Measurements from ENCODE around the gene GALNT6. TPM values are rescaled to one million over a fixed set of nuclear protein-coding genes. Genes with fewer than 3 reads are reported as not detected.

The GALNT6 gene
- total and polyA plus RNA-seq, 2 of the 13 experiments (the other 11 are each of a cell fraction or from before 2014, with no cell fraction given) = 1.0 to 1.1 TPM

DNA sequence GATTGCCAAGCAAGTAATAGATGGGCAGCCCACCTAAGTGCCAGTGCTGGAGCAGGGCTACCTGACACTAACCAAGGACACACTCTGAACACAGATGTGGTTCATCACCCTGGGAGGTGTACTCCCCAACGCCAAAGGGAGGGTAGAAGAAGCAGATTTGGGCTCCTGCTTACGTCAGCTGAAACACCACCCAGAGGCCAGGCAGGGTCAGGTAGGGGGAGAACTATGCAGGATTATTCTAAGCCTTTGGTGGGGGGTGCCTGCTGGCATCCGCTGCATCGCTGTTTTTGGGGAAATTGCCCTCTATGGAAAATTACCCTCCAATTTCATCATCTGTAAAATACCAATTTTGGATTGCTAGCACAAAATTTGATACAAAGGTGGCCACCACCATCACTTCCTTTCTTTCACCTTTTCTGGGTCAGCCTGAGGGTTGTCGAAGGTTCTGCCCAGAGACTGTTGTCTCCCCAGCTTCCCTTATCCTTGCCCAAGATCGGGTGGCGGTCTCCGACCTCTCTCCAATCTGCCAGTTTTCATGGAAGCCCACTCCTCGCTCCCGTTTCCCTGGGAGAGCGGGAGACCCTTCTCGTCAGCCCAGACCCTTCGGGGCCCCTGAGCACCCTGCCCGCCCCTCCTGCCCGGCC is 67.8 kb downstream of the GALNT6 start:
- Histone ChIP-seq H3K4me1 (ENCODE audit: insufficient read depth, low read length) (peaks cover 11% of the 10 kb centered on the region; the same call in 1 of the 2 replicates), H3K79me2 (ENCODE audit: insufficient read depth, low read length) (no peaks in the 10 kb centered on the region), H3K9ac (ENCODE audit: insufficient read depth, low read depth, low read length) (no peak overlapping the region), H3K27ac (ENCODE audit: extremely low read length, insufficient read depth, low read length) (no peak overlapping the region), H3K9me3 (ENCODE audit: low read length) (no peaks in the 10 kb centered on the region), H3K36me3 (replicated peaks in 1 of 2; ENCODE audit: control insufficient read depth in 1 of 2, insufficient read depth in 2 of 2, low read length in 2 of 2) (no peaks in the 10 kb centered on the region), H3K4me2 (ENCODE audit: low read depth, low read length) (no peak overlapping the region), H2AFZ (ENCODE audit: low read length) (no peak overlapping the region), H3K27me3 (ENCODE audit: control insufficient read depth in 1 of 2, insufficient read depth in 2 of 2, low read length in 2 of 2) (0 out of 5 replicates have a peak, but pooled peaks cover 0 to 5% of the 10 kb centered on the region in 2 experiments), H3K4me3 (replicated peaks in 1 of 3; ENCODE audit: insufficient read depth in 1 of 3, low read depth in 2 of 3, low read length in 3 of 3) (no peak overlapping the region), H4K20me1 (ENCODE audit: insufficient read depth, low read length) (no peaks in the 10 kb centered on the region)
- DNase-seq (ENCODE audit: low spot score) (no peak), ATAC-seq (no peak), FAIRE-seq (no peak)
- TF ChIP-seq MAFK (conservative IDR thresholded peaks at IDR 0.05 in 1 of 2, IDR thresholded peaks at IDR 0.05 in 1 of 2; ENCODE audit: low read length in 2 of 2) (peak; percentile 8 to 27; a peak in 1 of 4 replicates), ATRX (CRISPR knock-in tag; IDR thresholded peaks at IDR 0.05; ENCODE audit: borderline replicate concordance) (no peak)
- POLR2A ChIA-PET = interaction anchor here (0.5 kb wide), 1 partner anchor 559 kb away, joined by 3 read pairs; the partner anchor contains the start of gene ATF1
- BruUV-seq (replicated peaks) = no TSS peak
- WGBS (ENCODE audit: low lambda C conversion rate) = 35% methylated on average over 11 of the region's 15 CpGs
- intact Hi-C loops (cut with micrococcal nuclease; ENCODE audit: unreplicated experiment) (no loop called here), in situ Hi-C loops (cut with HindIII; ENCODE audit: extremely low pct_ligation_motif_present, low pct_unique_long_range_greater_than_20kb) (no loop called here)
- CTCF ChIA-PET (ENCODE audit: low intra/inter-chr PET ratio, low total read pairs) = no interaction called here

DNA sequence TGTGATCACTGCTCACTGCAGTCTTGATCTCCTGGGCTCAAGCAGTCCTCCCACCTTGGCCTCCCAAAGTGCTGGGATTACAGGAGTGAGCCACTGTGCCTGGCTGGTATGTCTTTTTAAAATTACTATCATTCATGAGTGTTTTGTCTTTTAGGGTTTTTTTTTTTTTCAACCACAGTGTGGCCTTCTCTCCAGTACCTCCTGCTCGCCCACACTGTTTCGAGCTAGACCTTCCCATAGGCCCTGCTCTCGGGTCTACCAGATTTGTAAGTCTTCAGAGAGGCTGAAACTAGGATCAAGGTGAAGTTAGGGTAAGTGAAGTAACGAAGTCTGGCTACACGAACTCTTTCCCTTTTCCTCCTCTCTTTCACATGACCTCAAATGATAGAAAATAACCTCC is 68.8 kb downstream of the GALNT6 start:
- Histone ChIP-seq H3K4me1 (ENCODE audit: insufficient read depth, low read length) (peaks cover 10% of the 10 kb centered on the region; the same call in 1 of the 2 replicates), H3K27ac (ENCODE audit: extremely low read length, insufficient read depth, low read length) (no peak overlapping the region), H3K27me3 (ENCODE audit: control insufficient read depth in 1 of 2, insufficient read depth in 2 of 2, low read length in 2 of 2) (0 out of 5 replicates have a peak, but pooled peaks cover 0 to 5% of the 10 kb centered on the region in 2 experiments), H4K20me1 (ENCODE audit: insufficient read depth, low read length) (no peaks in the 10 kb centered on the region), H2AFZ (ENCODE audit: low read length) (no peak overlapping the region), H3K4me3 (replicated peaks in 1 of 3; ENCODE audit: insufficient read depth in 1 of 3, low read depth in 2 of 3, low read length in 3 of 3) (no peak overlapping the region), H3K9ac (ENCODE audit: insufficient read depth, low read depth, low read length) (no peak overlapping the region), H3K4me2 (ENCODE audit: low read depth, low read length) (no peak overlapping the region), H3K9me3 (ENCODE audit: low read length) (no peaks in the 10 kb centered on the region), H3K79me2 (ENCODE audit: insufficient read depth, low read length) (no peaks in the 10 kb centered on the region), H3K36me3 (replicated peaks in 1 of 2; ENCODE audit: control insufficient read depth in 1 of 2, insufficient read depth in 2 of 2, low read length in 2 of 2) (no peaks in the 10 kb centered on the region)
- ChIA-PET POLR2A (interaction anchor here (0.5 kb wide), 1 partner anchor 558 kb away, joined by 3 read pairs; the partner anchor contains the start of gene ATF1), CTCF (ENCODE audit: low intra/inter-chr PET ratio, low total read pairs) (no interaction called here)
- in situ Hi-C loops (cut with HindIII; ENCODE audit: extremely low pct_ligation_motif_present, low pct_unique_long_range_greater_than_20kb) (no loop called here), intact Hi-C loops (cut with micrococcal nuclease; ENCODE audit: unreplicated experiment) (no loop called here)
- FAIRE-seq = no peak
- ATAC-seq = no peak
- no peak for DNase-seq (ENCODE audit: low spot score)
- WGBS (ENCODE audit: low lambda C conversion rate) = 19% methylated on average over 5 of the region's 5 CpGs
- no TSS peak for BruUV-seq (replicated peaks)
- TF ChIP-seq ZNF546 (CRISPR knock-in tag; conservative IDR thresholded peaks at IDR 0.05) (no peak), TCF7 (IDR thresholded peaks at IDR 0.05; ENCODE audit: low read depth) (no peak), ZNF44 (CRISPR knock-in tag; IDR thresholded peaks at IDR 0.05) (no peak)
- TF ChIP-seq, protein P1, sequence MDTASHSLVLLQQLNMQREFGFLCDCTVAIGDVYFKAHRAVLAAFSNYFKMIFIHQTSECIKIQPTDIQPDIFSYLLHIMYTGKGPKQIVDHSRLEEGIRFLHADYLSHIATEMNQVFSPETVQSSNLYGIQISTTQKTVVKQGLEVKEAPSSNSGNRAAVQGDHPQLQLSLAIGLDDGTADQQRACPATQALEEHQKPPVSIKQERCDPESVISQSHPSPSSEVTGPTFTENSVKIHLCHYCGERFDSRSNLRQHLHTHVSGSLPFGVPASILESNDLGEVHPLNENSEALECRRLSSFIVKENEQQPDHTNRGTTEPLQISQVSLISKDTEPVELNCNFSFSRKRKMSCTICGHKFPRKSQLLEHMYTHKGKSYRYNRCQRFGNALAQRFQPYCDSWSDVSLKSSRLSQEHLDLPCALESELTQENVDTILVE (CRISPR knock-in tag; IDR thresholded peaks at IDR 0.05) = no peak
- TF ChIP-seq, protein P2, sequence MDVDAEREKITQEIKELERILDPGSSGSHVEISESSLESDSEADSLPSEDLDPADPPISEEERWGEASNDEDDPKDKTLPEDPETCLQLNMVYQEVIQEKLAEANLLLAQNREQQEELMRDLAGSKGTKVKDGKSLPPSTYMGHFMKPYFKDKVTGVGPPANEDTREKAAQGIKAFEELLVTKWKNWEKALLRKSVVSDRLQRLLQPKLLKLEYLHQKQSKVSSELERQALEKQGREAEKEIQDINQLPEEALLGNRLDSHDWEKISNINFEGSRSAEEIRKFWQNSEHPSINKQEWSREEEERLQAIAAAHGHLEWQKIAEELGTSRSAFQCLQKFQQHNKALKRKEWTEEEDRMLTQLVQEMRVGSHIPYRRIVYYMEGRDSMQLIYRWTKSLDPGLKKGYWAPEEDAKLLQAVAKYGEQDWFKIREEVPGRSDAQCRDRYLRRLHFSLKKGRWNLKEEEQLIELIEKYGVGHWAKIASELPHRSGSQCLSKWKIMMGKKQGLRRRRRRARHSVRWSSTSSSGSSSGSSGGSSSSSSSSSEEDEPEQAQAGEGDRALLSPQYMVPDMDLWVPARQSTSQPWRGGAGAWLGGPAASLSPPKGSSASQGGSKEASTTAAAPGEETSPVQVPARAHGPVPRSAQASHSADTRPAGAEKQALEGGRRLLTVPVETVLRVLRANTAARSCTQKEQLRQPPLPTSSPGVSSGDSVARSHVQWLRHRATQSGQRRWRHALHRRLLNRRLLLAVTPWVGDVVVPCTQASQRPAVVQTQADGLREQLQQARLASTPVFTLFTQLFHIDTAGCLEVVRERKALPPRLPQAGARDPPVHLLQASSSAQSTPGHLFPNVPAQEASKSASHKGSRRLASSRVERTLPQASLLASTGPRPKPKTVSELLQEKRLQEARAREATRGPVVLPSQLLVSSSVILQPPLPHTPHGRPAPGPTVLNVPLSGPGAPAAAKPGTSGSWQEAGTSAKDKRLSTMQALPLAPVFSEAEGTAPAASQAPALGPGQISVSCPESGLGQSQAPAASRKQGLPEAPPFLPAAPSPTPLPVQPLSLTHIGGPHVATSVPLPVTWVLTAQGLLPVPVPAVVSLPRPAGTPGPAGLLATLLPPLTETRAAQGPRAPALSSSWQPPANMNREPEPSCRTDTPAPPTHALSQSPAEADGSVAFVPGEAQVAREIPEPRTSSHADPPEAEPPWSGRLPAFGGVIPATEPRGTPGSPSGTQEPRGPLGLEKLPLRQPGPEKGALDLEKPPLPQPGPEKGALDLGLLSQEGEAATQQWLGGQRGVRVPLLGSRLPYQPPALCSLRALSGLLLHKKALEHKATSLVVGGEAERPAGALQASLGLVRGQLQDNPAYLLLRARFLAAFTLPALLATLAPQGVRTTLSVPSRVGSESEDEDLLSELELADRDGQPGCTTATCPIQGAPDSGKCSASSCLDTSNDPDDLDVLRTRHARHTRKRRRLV (CRISPR knock-in tag; IDR thresholded peaks at IDR 0.05) = no peak
- TF ChIP-seq, protein P3, sequence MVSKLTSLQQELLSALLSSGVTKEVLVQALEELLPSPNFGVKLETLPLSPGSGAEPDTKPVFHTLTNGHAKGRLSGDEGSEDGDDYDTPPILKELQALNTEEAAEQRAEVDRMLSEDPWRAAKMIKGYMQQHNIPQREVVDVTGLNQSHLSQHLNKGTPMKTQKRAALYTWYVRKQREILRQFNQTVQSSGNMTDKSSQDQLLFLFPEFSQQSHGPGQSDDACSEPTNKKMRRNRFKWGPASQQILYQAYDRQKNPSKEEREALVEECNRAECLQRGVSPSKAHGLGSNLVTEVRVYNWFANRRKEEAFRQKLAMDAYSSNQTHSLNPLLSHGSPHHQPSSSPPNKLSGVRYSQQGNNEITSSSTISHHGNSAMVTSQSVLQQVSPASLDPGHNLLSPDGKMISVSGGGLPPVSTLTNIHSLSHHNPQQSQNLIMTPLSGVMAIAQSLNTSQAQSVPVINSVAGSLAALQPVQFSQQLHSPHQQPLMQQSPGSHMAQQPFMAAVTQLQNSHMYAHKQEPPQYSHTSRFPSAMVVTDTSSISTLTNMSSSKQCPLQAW (CRISPR knock-in tag; IDR thresholded peaks at IDR 0.05) = no peak

Measured in HepG2 (cell line).